RWPE1 (cell line): ENCODE results near the gene VPS26A.

Experiments used
- CTCF ChIA-PET: fragments of 350-600 bp; sonication (Branson Sonifier 250); formaldehyde crosslinking; extraction: SDS; loops from one replicate; lab custom pipeline; 2021; lab: Yijun Ruan, JAX
- POLR2A ChIA-PET: fragments of 400-600 bp; formaldehyde crosslinking; extraction: SDS; loops from one replicate; lab custom pipeline; 2020; ENCODE audit warnings: antibody characterized with exemption; ENCODE audit not compliant: low non-redundant PET; lab: Yijun Ruan, JAX
- DNase-seq: peaks from one replicate; pipeline ENCODE4 v3.0.0; 2012; ENCODE audit warnings: low spot score
- H3K27ac ChIP-seq: fragments of 450-650 bp; 2 replicates; pipeline ENCODE4 v1.5.1; 2017
- CTCF ChIP-seq: fragments of 450-650 bp; conservative IDR thresholded peaks from 2 replicates; pipeline ENCODE4 v1.5.1; 2017; ENCODE audit warnings: low read depth, mild to moderate bottlenecking

Gene VPS26A

GRCh38 chr10:69087590-69088470, 36.1 kb upstream of the VPS26A start, which contains the start of gene SRGN:
Gene SRGN, plus strand, starts transcription at chr10:69088103. Its CDS starts 55 bp downstream, at chr10:69088158.
- H3K27ac ChIP-seq = no peak within 1 kb of the TSS
- ChIA-PET POLR2A (no interaction called here), CTCF (interaction anchor here (0.6 to 0.9 kb wide), 2 partner anchors 44 to 111 kb away, joined by 3 read pairs; no protein-coding TSS in a partner anchor)
- DNase-seq = no peak
- TF ChIP-seq CTCF = no peak

- no peak for DNase-seq
- no peak overlapping the region for H3K27ac ChIP-seq
- TF ChIP-seq CTCF = no peak
- ChIA-PET CTCF (interaction anchor here (0.6 to 0.9 kb wide), 2 partner anchors 45 to 111 kb away, joined by 3 read pairs; no protein-coding TSS in a partner anchor), POLR2A (no interaction called here)
Observed at GRCh38 chr10:69088471-69088769, 35.6 kb upstream of the VPS26A start.

- DNase-seq = no peak
- POLR2A ChIA-PET = no interaction called here
- H3K27ac ChIP-seq = no peak overlapping the region
- CTCF ChIA-PET = interaction anchor here (0.6 to 0.9 kb wide), 2 partner anchors 45 to 112 kb away, joined by 3 read pairs; no protein-coding TSS in a partner anchor
- TF ChIP-seq CTCF = no peak
Observed at GRCh38 chr10:69088801-69089501, 35.0 kb upstream of the VPS26A start.

GRCh38 chr10:69089638-69090599, 34.1 kb upstream of the VPS26A start:
- H3K27ac ChIP-seq = no peak overlapping the region
- ChIA-PET CTCF (no interaction called here), POLR2A (no interaction called here)
- no peak for TF ChIP-seq CTCF
- DNase-seq = no peak

GRCh38 chr10:69090685-69091084, 33.3 kb upstream of the VPS26A start:
- no peak for DNase-seq
- H3K27ac ChIP-seq = no peak overlapping the region
- POLR2A ChIA-PET = interaction anchor here (0.6 kb wide), 1 partner anchor 46 kb away, joined by 4 read pairs; no protein-coding TSS in a partner anchor
- CTCF ChIA-PET = interaction anchor here (5.3 kb wide), 1 partner anchor 86 kb away, joined by 44 read pairs; no protein-coding TSS in a partner anchor
- TF ChIP-seq CTCF = no peak
